ENCODE data around the gene PCYT2. TPM values are rescaled to one million over a fixed set of nuclear protein-coding genes. Genes with fewer than 3 reads are reported as not detected.

The PCYT2 gene
- total RNA-seq, 2 experiments from 2014 or later: 20.5 to 22.6 TPM

DNA sequence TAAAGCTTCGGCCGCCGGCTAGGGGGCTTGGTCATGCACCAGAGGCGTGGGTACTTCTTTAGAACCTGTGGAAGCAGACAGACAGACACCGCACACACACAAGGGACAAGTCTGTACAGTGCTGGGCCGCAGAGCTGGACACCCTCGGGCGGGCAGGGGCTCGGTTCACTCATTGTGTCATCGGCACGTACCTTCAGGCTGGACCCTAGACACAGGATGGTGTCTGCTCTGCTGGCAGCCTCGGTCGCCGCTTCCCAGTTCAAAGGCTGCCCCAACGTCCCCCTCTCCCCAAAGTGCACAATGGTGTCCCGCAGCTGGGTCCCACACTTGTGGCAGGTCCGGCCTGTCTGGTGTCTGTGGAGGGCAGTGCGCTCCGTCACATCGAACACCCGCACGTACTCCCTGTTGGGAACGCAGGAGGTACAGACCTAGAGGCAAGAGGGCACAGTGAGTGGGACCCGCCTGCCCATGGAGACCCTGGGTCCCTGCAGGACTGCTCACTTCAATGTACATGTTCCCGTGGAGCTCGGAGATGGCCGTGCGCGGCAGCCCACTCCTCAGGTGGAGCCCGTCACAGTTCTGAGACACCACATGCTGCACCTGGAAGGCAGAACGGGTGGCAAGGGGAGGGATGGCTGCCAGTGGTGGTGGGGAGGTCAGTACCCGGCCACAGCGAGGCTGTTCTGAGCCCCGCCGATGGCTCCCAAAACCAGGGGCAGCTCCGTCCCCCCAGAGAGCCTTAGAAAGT lies 3.1 kb upstream of the PCYT2 start:
- intact Hi-C loops (cut with micrococcal nuclease): no loop called here
- Mint-ChIP-seq H3K4me3 (no peak overlapping the region), H3K4me1 (ENCODE audit: low read depth) (peaks cover 31% of the 10 kb centered on the region), H3K36me3 (ENCODE audit: low read depth) (peaks cover 22% of the 10 kb centered on the region), H3K27ac (no peak overlapping the region), H3K27me3 (no peaks in the 10 kb centered on the region), H3K9me3 (no peaks in the 10 kb centered on the region)
- POLR2A ChIA-PET: interaction anchor here (1.3 to 2.6 kb wide), 3 partner anchors 9 to 30 kb away, joined by 3 to 9 read pairs (median 6); partner anchors contain the start of gene MAFG
- ATAC-seq: no peak
- TF ChIP-seq, protein P1, sequence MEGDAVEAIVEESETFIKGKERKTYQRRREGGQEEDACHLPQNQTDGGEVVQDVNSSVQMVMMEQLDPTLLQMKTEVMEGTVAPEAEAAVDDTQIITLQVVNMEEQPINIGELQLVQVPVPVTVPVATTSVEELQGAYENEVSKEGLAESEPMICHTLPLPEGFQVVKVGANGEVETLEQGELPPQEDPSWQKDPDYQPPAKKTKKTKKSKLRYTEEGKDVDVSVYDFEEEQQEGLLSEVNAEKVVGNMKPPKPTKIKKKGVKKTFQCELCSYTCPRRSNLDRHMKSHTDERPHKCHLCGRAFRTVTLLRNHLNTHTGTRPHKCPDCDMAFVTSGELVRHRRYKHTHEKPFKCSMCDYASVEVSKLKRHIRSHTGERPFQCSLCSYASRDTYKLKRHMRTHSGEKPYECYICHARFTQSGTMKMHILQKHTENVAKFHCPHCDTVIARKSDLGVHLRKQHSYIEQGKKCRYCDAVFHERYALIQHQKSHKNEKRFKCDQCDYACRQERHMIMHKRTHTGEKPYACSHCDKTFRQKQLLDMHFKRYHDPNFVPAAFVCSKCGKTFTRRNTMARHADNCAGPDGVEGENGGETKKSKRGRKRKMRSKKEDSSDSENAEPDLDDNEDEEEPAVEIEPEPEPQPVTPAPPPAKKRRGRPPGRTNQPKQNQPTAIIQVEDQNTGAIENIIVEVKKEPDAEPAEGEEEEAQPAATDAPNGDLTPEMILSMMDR (IDR thresholded peaks at IDR 0.05): no peak
- no peak for DNase-seq
- CTCF ChIA-PET: interaction anchor here (1.1 kb wide), 2 partner anchors 9 to 10 kb away, joined by 4 read pairs; no protein-coding TSS in a partner anchor

GRCh38 chr17:81913394-81914102 lies 2.3 kb upstream of the PCYT2 start:
- ChIA-PET CTCF (interaction anchor here (0.9 to 1.9 kb wide), 4 partner anchors 8 to 44 kb away, joined by 3 to 4 read pairs (median 4); partner anchors contain the start of gene MAFG), POLR2A (interaction anchor here (0.9 to 2.6 kb wide), 5 partner anchors 10 to 29 kb away, joined by 3 to 9 read pairs (median 3); partner anchors contain the start of genes MAFG and PYCR1)
- H3K27me3 Mint-ChIP-seq: no peaks in the 10 kb centered on the region
- no peak overlapping the region for H3K27ac Mint-ChIP-seq
- H3K4me1 Mint-ChIP-seq (ENCODE audit: low read depth): peaks cover 27% of the 10 kb centered on the region
- intact Hi-C loops (cut with micrococcal nuclease): no loop called here
- H3K9me3 Mint-ChIP-seq: no peaks in the 10 kb centered on the region
- TF ChIP-seq, protein P1 (IDR thresholded peaks at IDR 0.05): no peak
- no peak overlapping the region for H3K4me3 Mint-ChIP-seq
- no peak for ATAC-seq
- DNase-seq: no peak
- H3K36me3 Mint-ChIP-seq (ENCODE audit: low read depth): peaks cover 22% of the 10 kb centered on the region

DNA sequence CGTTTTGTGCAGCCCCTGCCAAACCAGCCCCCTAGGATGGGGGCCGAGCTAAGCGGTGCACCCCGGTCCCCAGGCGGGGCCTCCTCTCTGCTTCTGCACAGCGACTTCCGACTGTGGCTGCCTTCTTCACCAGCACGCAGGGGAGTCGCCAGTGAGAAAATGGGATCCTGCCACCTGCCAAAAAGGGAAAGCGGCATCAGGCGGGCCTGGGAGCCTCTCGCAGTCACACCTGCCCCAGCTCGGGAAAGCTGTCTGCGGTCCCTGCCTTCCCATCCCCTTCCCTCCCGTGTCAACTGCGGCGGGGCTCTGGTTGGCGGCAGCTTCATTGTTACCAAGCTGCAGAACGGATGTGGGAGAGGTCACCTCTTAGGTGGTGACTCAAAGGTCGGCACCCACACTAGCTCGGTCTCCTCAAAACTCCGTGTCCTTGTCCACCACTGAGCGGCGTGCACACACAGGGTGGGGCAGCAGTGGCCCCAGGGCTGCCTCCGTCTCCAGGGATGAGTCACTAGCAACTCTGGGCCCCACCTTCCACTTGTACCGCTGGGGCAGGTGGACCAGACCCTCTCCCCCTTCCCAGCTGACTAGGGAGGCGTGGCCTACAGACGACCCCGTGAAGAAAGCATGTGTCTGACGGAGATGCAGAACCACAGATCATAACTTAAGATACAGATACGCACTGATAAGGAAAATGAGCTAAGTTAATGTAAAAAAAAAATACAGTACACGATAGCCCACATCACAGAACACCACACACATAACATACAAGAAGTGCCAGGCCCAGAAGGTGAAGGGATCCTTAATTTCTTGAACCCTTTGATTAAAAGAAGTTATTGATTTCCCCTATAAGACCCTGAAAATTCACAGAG lies 1.5 kb upstream of the PCYT2 start:
- ATAC-seq (no peak), DNase-seq (no peak)
- peaks cover 22% of the 10 kb centered on the region for H3K36me3 Mint-ChIP-seq (ENCODE audit: low read depth)
- ChIA-PET CTCF (interaction anchor here (0.9 to 1.9 kb wide), 3 partner anchors 12 to 43 kb away, joined by 3 to 4 read pairs (median 3); partner anchors contain the start of gene MAFG), POLR2A (interaction anchor here (0.8 to 2.6 kb wide), 6 partner anchors 11 to 28 kb away, joined by 3 to 9 read pairs (median 3); partner anchors contain the start of genes MAFG and PYCR1)
- H3K4me1 Mint-ChIP-seq (ENCODE audit: low read depth): peaks cover 24% of the 10 kb centered on the region
- TF ChIP-seq, protein P1 (IDR thresholded peaks at IDR 0.05): no peak
- H3K27me3 Mint-ChIP-seq: no peaks in the 10 kb centered on the region
- no peaks in the 10 kb centered on the region for H3K9me3 Mint-ChIP-seq
- intact Hi-C loops (cut with micrococcal nuclease): no loop called here
- H3K4me3 Mint-ChIP-seq: no peak overlapping the region
- H3K27ac Mint-ChIP-seq: no peak overlapping the region

- TF ChIP-seq, protein P1 (IDR thresholded peaks at IDR 0.05): no peak
- ATAC-seq (no peak), DNase-seq (no peak)
- ChIA-PET CTCF (interaction anchor here (1.9 kb wide), 1 partner anchor 43 kb away, joined by 4 read pairs; no protein-coding TSS in a partner anchor), POLR2A (interaction anchor here (0.8 to 1.2 kb wide), 2 partner anchors 13 to 16 kb away, joined by 3 read pairs; partner anchors contain the start of gene MAFG)
- intact Hi-C loops (cut with micrococcal nuclease): no loop called here
- Mint-ChIP-seq H3K4me3 (peak overlapping the region; percentile 36), H3K36me3 (ENCODE audit: low read depth) (peaks cover 19% of the 10 kb centered on the region), H3K9me3 (no peaks in the 10 kb centered on the region), H3K4me1 (ENCODE audit: low read depth) (peaks cover 20% of the 10 kb centered on the region), H3K27me3 (no peaks in the 10 kb centered on the region), H3K27ac (no peak overlapping the region)
Measured at GRCh38 chr17:81911969-81912368, 770 bp upstream of the PCYT2 start.

Data from activated CD8-positive, alpha-beta T cell treated with anti-CD3 and anti-CD28 coated beads for 36 hours (primary cell).